Hippocampal formation (tissue), 2 donors: ENCODE results near the gene CADM1.

Source experiments
- DNase-seq, 2 donors: peaks; one replicate each; lab custom pipeline; 2025; lab: John Stamatoyannopoulos, UW

The CADM1 gene

GRCh38 chr11:115183136-115183535 lies 321.1 kb downstream of the CADM1 start:
- no peak for DNase-seq

- DNase-seq: no peak
Observed at GRCh38 chr11:115182282-115182955, 321.8 kb downstream of the CADM1 start.

GRCh38 chr11:115181538-115181937 lies 322.7 kb downstream of the CADM1 start:
- DNase-seq: no peak

DNA sequence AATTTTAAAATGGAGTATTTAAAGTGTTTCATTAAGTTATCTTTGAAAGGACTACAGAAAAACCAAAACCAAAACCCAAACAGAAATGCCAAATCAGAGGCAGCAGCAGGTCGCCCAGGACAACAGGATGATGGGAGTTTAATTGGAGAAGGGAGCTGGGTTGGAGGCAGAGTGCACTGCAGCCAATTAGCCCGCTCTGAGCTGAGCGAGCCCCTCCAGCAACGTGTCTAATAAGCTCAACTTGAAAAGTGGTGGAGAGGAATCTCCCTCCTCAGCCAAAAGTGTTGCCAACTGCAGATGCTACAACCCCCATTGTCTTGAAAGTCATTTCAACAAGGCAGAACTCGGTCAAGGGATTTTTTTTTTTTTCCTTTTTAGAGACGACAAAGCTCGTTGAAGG lies 323.9 kb downstream of the CADM1 start:
- DNase-seq: peak in 1 of 2 donors; percentile 3

DNA sequence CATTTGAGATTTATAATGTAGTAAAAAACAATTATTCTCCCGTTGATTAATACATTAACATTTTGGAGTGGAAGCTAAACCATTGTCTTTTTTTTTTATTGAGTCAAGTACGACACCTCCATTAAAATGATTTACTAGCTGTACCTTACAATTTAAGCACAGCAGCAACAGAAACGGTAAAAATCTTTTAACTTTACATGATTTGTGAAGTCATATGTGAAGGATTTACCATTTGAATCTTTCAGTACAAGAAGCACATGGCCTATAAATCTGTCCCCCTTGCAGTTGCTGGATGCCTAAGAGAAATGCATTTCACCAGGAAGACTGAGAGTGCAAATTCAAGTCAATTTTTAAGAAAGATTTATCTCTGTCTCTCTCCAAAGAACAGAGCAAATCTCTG lies 324.6 kb downstream of the CADM1 start:
- DNase-seq: no peak

DNA sequence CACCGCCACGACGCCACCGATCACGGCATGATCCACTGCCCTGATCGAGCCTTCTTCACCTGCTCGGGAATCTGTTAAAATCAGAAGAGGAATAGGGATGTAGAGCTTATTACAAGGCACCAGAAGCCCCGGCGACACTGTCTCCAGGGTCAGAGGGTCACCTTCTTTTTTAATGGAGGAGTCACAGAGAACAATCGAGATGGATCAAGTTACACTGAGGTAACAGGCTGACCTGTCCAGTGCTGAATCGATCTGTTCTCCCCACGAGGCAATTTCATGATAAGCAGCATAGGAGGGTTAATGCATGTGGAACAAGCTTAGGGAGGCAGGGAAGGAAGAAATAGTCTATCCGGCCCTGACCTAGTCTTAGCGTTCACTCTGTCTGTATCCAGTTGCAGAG lies 325.5 kb downstream of the CADM1 start:
- DNase-seq: no peak

- no peak for DNase-seq
Observed at GRCh38 chr11:115173136-115173535, 331.1 kb downstream of the CADM1 start.

DNA sequence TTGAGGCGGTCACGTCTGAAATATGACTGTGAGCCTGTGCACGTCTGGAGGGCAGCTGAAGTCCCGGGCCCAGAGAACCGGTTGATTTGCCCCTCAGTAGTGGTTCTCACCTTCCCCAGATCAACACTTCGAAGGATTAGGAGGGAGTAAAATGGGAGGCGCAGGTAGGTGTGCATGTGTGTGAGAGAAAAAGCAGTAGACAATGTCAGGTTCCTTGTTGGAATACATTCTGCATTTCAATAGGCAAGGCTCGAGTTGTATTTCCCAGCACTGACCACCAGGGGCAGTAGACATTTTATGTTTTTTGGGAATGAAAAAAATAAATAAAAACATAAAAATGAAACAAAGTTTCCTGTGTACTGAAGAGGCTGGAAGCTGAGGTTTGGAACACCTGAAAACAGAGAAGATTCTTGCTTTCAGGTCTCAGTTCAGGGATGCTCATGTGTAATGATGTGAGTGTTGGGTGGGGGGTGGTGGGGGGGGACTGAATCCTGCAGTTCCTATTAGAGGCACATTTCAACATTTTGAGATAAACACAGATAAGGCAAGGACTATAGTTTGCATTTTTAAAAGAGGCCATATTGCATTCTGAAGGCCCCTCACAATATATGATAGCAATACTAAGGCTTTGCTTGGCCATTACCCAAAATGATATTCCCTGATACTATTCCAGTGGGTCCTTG lies 333.9 kb downstream of the CADM1 start:
- no peak for DNase-seq

DNA sequence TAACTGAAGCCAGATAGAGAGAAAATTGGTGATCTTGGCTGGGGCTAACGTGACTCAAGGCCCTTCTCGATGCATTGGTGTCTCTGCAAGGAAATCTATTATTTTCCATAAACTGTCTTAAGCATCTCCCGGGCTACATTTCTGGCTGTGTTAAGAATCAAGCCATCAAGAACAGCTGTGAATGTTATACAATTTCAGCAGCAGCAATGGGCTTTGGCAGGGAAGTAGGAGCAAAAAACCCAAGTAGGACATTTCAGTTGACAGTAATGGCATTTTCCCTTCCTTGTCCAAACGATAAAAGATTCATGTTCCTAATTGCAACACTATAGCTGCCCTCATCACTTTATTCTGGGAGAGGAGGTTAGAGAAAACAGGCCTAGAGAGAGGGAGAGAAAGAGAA lies 335.0 kb downstream of the CADM1 start:
- DNase-seq: no peak

GRCh38 chr11:115168686-115169085 lies 335.5 kb downstream of the CADM1 start:
- no peak for DNase-seq

DNA sequence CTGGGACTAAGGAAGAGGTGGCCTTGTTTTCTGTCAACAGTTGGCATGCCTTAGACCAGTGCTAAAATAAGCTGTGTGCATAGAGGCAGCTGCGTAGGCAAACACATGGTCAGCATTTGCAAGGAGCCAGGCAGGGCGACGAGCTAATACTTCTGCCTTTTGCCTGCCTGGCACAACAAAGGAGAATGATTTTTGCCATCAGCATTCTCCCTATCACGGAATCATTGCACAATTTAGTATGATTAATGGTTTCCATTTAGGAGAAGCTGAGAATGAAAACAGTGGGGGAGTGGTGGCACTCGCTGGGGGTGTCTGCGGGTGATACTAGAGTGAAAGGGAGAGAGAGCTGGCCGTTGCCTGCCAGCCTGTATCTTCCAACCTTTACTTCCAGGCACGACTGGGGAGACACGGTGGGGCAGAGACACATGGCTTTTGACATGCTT lies 336.0 kb downstream of the CADM1 start:
- DNase-seq: peak in 1 of 2 donors; percentile 22

- DNase-seq: no peak
Observed at GRCh38 chr11:115167456-115167855, 336.8 kb downstream of the CADM1 start.

DNA sequence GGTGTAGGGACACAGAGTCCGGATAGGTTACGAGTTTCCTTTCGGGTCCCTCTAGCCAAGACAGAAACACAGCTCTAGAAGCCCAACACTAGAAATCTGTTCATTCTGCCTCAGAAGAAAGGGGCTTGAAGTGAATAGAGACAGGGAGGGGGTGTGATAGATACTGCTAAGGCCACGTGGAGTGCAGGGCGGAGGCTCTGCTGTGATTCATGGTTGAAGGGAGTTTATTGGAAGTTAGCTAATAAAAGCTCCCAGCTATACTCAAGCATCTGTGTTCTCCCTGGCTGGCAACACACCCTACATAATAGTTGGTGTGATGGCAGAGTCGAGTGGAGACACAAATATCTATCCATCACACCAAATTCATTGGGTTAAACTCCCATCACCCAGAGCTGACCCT lies 337.4 kb downstream of the CADM1 start:
- no peak for DNase-seq

- DNase-seq: no peak
Observed at GRCh38 chr11:115164774-115165173, 339.4 kb downstream of the CADM1 start.

DNA sequence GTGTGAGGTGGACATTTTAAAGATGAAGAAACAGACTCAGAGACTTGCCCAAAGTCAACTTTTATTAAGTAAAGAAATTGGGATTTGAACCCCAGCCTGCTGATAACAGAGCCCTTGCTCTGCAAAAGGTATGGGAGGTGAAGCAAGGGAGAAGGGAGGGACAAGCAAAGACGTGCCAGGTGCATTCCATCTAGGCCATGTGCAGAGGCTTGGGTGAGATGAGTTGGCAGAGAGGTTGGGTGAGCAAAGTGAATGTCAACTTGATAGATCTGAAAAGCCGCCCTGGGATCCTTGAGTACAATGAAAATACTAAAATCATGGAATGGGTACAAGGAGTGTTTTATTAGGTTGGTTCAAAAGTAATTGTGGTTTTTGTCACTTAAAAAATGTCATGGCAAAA lies 341.3 kb downstream of the CADM1 start:
- no peak for DNase-seq

GRCh38 chr11:115161876-115162275 lies 342.3 kb downstream of the CADM1 start:
- DNase-seq: no peak

DNA sequence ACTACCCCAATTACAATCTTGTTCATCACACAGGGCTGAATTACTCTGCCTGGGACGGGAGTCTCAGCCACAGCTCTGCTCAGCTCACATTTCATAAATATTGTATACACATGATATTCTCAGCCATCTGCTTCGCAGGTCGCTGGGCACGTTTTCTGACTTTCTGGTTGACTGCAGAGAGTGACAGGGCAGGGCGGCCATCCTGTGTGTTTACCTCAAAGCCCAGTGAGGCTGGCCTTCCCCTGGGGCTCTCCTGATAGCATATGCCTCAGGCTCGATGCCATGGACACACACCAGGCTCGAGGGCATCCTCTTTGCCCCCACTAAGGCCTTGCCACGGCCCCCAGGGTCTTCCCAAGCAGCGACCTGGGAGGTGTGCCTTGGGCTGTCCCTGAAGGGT lies 345.0 kb downstream of the CADM1 start:
- DNase-seq: no peak

GRCh38 chr11:115158053-115158452 lies 346.2 kb downstream of the CADM1 start:
- no peak for DNase-seq

DNA sequence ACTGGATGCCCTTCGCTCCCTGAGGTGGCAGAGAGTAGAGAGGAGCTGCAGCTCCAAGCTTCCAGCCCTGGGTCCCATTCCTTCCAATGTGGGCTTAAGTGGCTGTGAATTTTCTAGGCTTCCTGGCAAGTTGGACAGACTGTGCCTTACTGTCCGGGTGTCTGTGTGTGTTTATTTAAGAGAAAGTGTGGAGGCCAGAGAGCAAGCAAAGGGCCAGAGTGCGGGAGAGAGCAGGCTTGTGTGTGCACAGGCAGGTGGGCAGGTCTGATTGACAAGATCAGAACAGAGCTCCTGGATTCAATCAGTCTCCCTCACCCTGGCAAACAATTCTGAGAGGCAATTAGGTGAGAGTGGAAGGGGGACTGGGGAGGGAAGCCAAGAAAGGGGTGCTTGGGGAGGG lies 347.0 kb downstream of the CADM1 start:
- DNase-seq: no peak

- no peak for DNase-seq
Observed at GRCh38 chr11:115155978-115156377, 348.2 kb downstream of the CADM1 start.

DNA sequence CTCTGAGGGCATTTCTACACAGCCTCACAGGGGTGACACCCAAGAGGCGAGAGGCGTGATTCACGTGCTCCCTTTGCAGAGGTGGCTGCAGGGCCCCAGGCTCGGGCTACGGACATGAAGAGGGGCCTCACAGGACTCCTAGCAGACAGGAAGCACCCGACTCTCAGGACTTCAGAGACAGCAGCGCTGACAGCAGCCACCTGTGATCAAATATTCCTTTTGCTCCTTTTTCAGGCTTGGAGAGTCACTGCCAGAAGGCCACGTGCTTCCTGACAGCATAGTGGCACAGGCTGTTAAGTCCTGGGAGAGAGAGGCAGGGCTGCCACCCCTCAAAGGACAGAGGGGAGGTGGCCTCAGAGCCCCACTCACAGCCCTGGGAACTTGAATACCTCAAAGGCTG lies 348.9 kb downstream of the CADM1 start:
- no peak for DNase-seq

- DNase-seq: no peak
Observed at GRCh38 chr11:115154355-115154736, 349.9 kb downstream of the CADM1 start.

GRCh38 chr11:115153731-115154354 lies 350.4 kb downstream of the CADM1 start:
- no peak for DNase-seq
